Kasumi-1 (cell line): ENCODE results near the gene ZSCAN5C.
"Not testable (repeated sequence)": the region's sequence is repeated elsewhere in the genome, so short reads cannot be mapped to it uniquely, and the experiment has no call there.

Source experiments
- DNase-seq, 2 experiments: peaks; one replicate each; lab custom pipeline; 2025; lab: John Stamatoyannopoulos, UW

The ZSCAN5C gene, protein sequence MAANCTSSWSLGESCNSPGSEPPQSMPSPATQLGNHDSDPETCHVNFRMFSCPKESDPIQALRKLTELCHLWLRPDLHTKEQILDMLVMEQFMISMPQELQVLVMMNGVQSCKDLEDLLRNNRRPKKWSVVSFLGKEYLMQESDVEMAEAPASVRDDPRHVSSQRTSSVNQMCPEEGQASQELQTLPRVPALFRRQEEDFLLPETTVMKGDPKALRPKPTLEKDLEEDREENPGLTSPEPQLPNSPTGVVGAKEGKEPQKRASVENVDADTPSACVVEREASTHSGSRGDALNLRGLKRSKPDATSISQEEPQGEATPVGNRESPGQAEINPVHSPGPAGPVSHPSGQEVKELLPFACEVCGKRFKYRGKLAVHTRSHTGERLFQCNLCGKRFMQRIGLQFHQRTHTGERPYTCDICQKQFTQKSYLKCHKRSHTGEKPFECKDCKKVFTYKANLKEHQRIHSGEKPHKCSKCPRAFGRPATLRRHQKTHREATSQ

GRCh38 chr19:56201973-56202372 lies at the start of gene ZSCAN5C:
TSS of gene ZSCAN5C (plus strand) at chr19:56202273. CDS start at chr19:56205914, 3,641 bp downstream.
- no peak for DNase-seq

DNA sequence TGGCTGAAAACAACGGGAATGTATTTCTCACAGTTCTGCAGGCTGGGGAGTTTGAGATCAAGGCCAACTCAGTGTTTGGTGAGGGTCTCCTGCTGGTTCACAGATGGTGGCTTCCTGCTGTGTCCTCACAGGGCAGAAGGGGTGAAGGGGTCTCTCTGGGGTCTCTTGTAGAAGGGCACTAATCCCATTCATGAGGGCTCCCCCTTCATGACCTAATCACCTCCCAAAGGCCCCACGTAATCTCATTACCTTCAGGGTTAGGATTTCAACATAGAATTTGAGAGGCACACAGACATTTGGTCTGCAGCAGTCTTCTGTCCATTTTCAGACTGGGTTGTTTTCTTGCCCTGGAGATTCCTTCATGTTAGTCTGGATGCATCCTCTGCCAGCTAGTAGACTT lies 49.4 kb upstream of the ZSCAN5C start:
- no peak for DNase-seq

DNA sequence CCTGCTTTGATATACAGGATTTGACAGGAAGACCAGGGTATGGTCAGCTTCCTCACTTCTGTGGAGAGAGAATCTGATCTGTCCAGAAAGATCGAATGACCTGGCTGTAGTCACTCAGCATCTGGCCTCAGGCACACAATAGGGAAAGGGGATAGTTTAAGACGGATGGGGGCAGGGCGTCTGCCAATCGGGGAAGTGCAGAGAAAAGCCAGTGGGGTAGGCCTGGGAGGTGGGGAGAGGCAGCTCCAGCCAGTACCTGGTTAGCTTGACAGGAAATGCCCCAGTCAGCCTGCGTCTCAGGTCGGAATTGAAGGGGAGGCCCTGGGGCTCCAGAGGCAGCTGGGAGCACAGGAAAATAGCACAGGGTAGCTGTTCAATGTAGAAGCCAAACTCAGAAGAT lies 48.6 kb upstream of the ZSCAN5C start:
- no peak for DNase-seq

- DNase-seq = no peak
Measured at GRCh38 chr19:56155124-56155687, 46.9 kb upstream of the ZSCAN5C start.

DNA sequence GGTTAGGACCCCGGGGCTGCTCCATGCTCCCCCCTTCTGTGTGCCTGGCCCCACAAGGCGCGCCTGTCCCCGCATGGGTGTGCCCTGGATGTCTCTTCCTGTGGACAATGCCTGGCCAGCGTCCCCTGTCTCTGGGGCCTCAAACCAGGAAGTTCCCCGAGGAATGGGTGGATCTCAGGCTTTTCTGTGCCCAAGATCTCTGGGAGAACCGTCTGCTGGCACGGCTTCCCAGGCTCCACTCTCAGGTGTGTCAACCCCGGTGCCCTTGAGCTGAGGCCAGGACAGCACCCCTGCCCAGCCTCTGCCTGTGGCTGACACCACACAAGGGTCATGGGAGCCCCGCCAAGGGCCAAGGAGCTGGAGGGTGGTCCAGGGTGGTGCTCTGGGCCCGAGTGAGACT lies 45.3 kb upstream of the ZSCAN5C start:
- no peak for DNase-seq

GRCh38 chr19:56158170-56158757 lies 43.8 kb upstream of the ZSCAN5C start:
- no peak for DNase-seq

DNA sequence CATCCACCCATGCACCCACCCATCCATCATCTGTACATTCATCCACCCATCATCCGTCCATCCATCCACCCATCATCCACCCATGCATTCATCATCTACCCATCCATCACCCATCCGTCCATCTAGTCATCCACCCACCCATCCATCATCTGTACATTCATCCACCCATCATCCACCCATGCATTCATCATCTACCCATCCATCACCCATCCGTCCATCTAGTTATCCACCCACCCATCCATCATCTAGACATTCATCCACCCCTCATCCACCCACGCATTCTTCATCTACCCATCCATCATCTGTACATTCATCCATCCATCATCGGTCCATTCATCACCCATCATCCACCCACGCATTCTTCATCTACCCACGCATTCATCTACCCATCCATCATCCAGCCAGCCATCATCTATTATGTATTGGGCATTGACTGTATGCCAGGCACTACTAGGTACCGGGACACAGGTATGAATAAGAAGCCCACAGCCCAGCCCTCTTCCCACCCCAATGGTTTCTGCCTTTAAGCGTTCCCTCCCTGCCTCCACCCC lies 43.0 kb upstream of the ZSCAN5C start:
- DNase-seq = no peak

DNA sequence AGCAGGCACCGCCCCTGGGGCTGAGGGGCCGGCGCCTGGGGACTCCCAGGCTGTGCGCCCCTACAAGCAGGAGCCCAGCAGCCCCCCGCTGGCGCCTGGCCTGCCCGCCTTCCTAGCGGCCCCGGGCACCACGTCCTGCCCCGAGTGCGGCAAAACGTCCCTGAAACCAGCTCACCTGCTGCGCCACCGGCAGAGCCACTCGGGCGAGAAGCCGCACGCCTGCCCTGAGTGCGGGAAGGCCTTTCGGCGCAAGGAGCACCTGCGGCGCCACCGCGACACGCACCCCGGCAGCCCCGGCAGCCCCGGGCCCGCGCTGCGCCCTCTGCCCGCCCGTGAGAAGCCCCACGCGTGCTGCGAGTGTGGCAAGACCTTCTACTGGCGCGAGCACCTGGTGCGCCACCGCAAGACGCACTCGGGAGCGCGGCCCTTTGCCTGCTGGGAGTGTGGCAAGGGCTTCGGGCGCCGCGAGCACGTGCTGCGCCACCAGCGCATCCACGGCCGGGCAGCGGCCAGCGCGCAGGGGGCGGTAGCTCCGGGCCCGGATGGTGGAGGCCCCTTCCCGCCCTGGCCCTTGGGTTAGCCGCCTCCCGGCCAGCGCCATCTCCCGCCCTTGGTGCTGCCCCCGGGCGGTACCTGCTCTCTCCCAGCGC lies 42.3 kb upstream of the ZSCAN5C start:
- DNase-seq = no peak

DNA sequence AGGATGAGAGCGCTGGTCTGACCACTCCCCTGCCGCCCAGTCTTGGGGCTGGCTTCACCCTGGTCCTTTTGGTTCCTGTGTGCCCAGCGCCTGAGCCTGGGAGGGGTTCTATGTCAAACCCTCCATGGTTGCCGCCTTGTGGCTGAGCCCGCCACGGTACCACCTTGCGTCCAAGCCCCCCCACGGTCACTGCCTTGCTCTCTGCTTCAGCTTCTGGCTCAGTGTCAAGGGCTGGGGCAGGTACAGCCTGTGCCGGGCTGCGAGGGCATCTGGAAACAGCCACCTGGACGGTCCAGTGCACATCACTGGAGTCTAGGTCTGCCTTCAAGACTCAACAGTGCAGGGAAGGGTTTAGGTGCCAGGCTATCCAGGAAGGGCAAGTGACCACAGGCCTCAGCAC lies 40.5 kb upstream of the ZSCAN5C start:
- no peak for DNase-seq

DNA sequence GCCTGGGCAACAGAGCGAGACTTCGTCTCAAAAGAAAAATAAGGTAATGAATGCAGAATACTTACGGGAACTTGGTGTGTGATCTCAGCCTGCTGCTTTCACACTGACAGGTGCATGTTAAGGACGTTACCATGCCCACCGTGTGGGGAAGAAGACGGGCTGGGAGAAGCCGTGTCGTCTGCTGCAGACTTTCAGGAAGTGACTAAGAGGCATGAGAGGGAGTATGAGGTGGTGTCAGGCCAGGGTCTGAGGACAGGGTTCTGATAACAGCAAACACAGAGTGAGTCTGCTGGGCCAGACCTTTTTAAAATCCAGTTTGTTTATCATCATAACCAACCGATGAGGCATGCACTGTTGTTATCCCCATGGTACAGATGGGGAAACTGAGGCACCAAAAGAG lies 39.8 kb upstream of the ZSCAN5C start:
- peak; percentile 76 for DNase-seq

- DNase-seq = no peak
Measured at GRCh38 chr19:56163097-56163496, 39.0 kb upstream of the ZSCAN5C start.

DNA sequence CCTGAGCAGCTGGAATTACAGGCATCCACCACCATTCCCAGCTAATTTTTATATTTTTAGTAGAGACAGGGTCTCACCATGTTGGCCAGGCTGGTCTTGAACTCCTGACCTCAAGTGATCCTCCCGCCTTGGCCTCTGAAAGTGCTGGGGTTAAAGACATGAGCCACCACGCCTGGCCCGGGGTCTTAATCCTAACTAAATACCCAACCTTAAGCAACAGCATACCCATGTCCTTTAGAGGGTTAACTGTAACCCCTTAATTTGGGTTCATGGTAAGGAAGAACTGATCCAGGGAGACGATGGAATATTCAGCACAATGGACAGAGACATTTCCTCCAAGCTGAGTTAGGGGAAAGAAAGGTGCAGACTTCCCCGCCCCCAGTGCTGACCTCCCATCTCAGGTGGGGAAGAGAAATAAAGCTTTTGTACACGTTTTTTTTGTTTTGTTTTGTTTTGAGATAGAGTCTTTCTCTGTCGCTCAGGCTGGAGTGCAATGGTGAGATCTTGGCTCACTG lies 35.0 kb upstream of the ZSCAN5C start:
- DNase-seq = peak; percentile 9 to 19

- no peak for DNase-seq
Measured at GRCh38 chr19:56170261-56170660, 31.8 kb upstream of the ZSCAN5C start.

GRCh38 chr19:56174086-56174485 lies 28.0 kb upstream of the ZSCAN5C start:
- no peak for DNase-seq

GRCh38 chr19:56174550-56174949 lies 27.5 kb upstream of the ZSCAN5C start:
- DNase-seq = no peak

- DNase-seq = not testable (repeated sequence)
Measured at GRCh38 chr19:56175861-56176307, 26.2 kb upstream of the ZSCAN5C start, which contains the start of gene GALP. TSS of gene GALP (plus strand) at chr19:56176008. CDS start at chr19:56177109, 1,101 bp downstream.

GRCh38 chr19:56176310-56176709 lies 25.8 kb upstream of the ZSCAN5C start:
- DNase-seq = not testable (repeated sequence)

- no peak for DNase-seq
Measured at GRCh38 chr19:56176881-56177280, 25.2 kb upstream of the ZSCAN5C start.

DNA sequence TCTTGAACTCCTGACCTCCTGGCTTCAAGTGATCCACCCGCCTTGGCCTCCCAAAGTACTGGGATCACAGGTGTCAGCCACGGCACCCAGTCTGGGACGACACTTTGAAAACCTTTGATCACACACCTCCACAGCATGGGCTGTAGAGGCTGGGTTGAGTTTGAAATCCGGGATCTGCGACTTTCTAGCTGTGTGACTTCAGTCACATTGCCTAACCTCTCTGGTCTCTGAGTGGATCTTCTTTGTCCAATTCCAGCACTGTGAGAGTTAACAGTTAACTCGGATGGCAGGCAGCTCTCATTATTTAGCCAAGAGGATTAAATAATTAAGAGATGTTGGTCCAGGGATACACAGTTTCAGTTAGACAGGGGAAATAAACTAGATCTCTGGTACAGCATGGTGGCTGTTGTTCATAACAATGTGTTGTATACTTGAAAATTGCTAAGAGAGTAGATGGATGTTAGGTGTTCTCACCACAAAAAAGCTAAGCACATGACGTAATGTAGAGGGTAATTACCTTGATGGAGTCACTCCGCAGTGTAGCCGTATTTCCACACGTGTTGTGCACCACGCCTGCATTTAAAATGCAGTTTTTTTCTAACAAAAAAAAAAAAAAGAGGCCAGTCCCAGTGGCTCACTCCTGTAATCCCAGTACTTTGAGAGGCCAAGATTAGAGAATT lies 24.4 kb upstream of the ZSCAN5C start:
- no peak for DNase-seq

GRCh38 chr19:56189785-56190184 lies 12.3 kb upstream of the ZSCAN5C start:
- DNase-seq = no peak

- no peak for DNase-seq
Measured at GRCh38 chr19:56191115-56191514, 11.0 kb upstream of the ZSCAN5C start.
